ENCODE measurements around the gene ROBO1.

GRCh38 chr3:79012530-79012913 lies 755.3 kb downstream of the ROBO1 start:
- no peak for TF ChIP-seq CTCF (IDR thresholded peaks at IDR 0.05; ENCODE audit: insufficient read depth, low read depth, low read length)
- TF ChIP-seq EZH2 (IDR thresholded peaks at IDR 0.05; ENCODE audit: insufficient read depth, low read length), result no peak
